ENCODE results near the gene KL. TPM values are rescaled to one million over a fixed set of nuclear protein-coding genes. Genes with fewer than 3 reads are reported as not detected.

KL gene
- total RNA-seq = 1 to 10 TPM; 2.6 to 6.9 (median 5.1) TPM

GRCh38 chr13:33016414-33017322 is at the start of gene KL:
TSS of gene KL (plus strand) at chr13:33016423. CDS start at chr13:33016441, 18 bp downstream.
- DNase-seq = peak in 1 of 2 donors; percentile 25

GRCh38 chr13:32967584-32968182 is 48.5 kb upstream of the KL start:
- no peaks in the 10 kb centered on the region for H3K9me3 ChIP-seq
- H3K4me1 ChIP-seq = no peaks in the 10 kb centered on the region
- no peak for DNase-seq
- no peak for TF ChIP-seq POLR2A (IDR thresholded peaks at IDR 0.05)
- TF ChIP-seq, protein P1, sequence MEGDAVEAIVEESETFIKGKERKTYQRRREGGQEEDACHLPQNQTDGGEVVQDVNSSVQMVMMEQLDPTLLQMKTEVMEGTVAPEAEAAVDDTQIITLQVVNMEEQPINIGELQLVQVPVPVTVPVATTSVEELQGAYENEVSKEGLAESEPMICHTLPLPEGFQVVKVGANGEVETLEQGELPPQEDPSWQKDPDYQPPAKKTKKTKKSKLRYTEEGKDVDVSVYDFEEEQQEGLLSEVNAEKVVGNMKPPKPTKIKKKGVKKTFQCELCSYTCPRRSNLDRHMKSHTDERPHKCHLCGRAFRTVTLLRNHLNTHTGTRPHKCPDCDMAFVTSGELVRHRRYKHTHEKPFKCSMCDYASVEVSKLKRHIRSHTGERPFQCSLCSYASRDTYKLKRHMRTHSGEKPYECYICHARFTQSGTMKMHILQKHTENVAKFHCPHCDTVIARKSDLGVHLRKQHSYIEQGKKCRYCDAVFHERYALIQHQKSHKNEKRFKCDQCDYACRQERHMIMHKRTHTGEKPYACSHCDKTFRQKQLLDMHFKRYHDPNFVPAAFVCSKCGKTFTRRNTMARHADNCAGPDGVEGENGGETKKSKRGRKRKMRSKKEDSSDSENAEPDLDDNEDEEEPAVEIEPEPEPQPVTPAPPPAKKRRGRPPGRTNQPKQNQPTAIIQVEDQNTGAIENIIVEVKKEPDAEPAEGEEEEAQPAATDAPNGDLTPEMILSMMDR (IDR thresholded peaks at IDR 0.05) = no peak
- H3K27me3 ChIP-seq = no peaks in the 10 kb centered on the region
- intact Hi-C loops (cut with DNase I; ENCODE audit: low total_unique reads) = no loop called here
- H3K36me3 ChIP-seq = no peaks in the 10 kb centered on the region
- H3K4me3 ChIP-seq = no peak overlapping the region
- no peak overlapping the region for H3K27ac ChIP-seq

More at GRCh38 chr13:33016414-33017322, at the start of gene KL:
- peak within 1 kb of the TSS; percentile 19 to 33 for H3K4me3 ChIP-seq
- no peaks in the 10 kb centered on the region for H3K36me3 ChIP-seq
- no peaks in the 10 kb centered on the region for H3K9me3 ChIP-seq
- peak within 1 kb of the TSS; percentile 55 to 72 for H3K27ac ChIP-seq
- TF ChIP-seq POLR2A (IDR thresholded peaks at IDR 0.05) = peak in 1 of 2 donors; percentile 10
- TF ChIP-seq, protein P1 (IDR thresholded peaks at IDR 0.05) = no peak
- intact Hi-C loops (cut with DNase I; ENCODE audit: low total_unique reads) = no loop called here
- peaks cover 0 to 3% of the 10 kb centered on the region in 2 donors for H3K27me3 ChIP-seq
- peaks cover 0 to 4% of the 10 kb centered on the region in 2 donors for H3K4me1 ChIP-seq

DNA sequence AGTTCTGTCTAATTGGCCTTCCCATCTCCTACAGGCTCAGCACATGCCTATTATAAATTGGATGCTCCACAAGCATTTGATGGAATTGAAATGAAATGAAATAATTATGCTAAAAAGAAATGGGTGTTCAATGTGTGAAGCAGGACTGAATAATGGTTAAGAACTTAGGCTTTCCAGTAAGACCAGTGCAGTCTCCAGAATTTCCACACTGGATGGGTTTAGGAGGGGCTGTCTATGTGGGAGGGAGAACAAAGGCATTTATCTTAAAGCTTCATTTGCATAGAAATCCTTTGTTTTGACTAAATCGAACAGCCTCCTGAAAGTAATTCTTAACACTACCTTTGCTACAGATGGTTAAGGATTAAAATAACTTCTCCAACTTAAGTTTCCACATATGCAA is 47.9 kb upstream of the KL start:
- Histone ChIP-seq H3K27ac (no peak overlapping the region), H3K27me3 (no peaks in the 10 kb centered on the region), H3K4me1 (no peaks in the 10 kb centered on the region), H3K9me3 (no peaks in the 10 kb centered on the region), H3K36me3 (no peaks in the 10 kb centered on the region), H3K4me3 (no peak overlapping the region)
- intact Hi-C loops (cut with DNase I; ENCODE audit: low total_unique reads) = no loop called here
- DNase-seq = no peak
- TF ChIP-seq POLR2A (IDR thresholded peaks at IDR 0.05) = no peak
- TF ChIP-seq, protein P1 (IDR thresholded peaks at IDR 0.05) = no peak

DNA sequence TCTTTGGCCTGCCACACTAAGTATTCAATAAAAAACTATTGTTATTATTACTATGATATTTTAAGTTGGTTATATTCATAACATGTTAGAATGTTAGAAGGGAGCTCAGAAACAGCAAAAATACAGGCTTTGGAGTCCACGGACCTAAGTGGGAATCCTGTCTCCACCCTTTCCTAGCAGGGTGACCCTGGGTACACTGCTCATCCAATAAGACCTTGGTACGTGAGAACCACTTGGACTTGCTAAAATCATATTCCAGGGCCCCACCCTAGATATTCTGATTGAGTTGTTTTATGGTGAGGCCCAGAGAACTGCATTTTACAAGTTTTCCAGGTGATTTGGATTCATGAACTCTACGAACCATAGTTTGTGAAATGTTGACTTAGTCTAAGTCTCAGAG is 47.4 kb upstream of the KL start:
- Histone ChIP-seq H3K27ac (peak overlapping the region; percentile 60 to 82), H3K4me3 (no peak overlapping the region), H3K27me3 (no peaks in the 10 kb centered on the region), H3K4me1 (no peaks in the 10 kb centered on the region), H3K36me3 (no peaks in the 10 kb centered on the region), H3K9me3 (no peaks in the 10 kb centered on the region)
- intact Hi-C loops (cut with DNase I; ENCODE audit: low total_unique reads) = no loop called here
- TF ChIP-seq, protein P1 (IDR thresholded peaks at IDR 0.05) = no peak
- no peak for TF ChIP-seq POLR2A (IDR thresholded peaks at IDR 0.05)
- no peak for DNase-seq

GRCh38 chr13:32969516-32969941 is 46.7 kb upstream of the KL start:
- TF ChIP-seq, protein P1 (IDR thresholded peaks at IDR 0.05) = no peak
- no peak for TF ChIP-seq POLR2A (IDR thresholded peaks at IDR 0.05)
- H3K36me3 ChIP-seq = no peaks in the 10 kb centered on the region
- intact Hi-C loops (cut with DNase I; ENCODE audit: low total_unique reads) = no loop called here
- H3K4me1 ChIP-seq = no peaks in the 10 kb centered on the region
- H3K27ac ChIP-seq = peak overlapping the region; percentile 60 to 82
- H3K27me3 ChIP-seq = no peaks in the 10 kb centered on the region
- H3K4me3 ChIP-seq = peak overlapping the region in 1 of 2 donors; percentile 5
- no peaks in the 10 kb centered on the region for H3K9me3 ChIP-seq
- peak in 1 of 2 donors; percentile 20 for DNase-seq

All from uterus (tissue), 4 donors.